ENCODE measurements around the gene KCNB1.

- TF ChIP-seq, protein P1, sequence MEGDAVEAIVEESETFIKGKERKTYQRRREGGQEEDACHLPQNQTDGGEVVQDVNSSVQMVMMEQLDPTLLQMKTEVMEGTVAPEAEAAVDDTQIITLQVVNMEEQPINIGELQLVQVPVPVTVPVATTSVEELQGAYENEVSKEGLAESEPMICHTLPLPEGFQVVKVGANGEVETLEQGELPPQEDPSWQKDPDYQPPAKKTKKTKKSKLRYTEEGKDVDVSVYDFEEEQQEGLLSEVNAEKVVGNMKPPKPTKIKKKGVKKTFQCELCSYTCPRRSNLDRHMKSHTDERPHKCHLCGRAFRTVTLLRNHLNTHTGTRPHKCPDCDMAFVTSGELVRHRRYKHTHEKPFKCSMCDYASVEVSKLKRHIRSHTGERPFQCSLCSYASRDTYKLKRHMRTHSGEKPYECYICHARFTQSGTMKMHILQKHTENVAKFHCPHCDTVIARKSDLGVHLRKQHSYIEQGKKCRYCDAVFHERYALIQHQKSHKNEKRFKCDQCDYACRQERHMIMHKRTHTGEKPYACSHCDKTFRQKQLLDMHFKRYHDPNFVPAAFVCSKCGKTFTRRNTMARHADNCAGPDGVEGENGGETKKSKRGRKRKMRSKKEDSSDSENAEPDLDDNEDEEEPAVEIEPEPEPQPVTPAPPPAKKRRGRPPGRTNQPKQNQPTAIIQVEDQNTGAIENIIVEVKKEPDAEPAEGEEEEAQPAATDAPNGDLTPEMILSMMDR (IDR thresholded peaks at IDR 0.05; ENCODE audit: low read depth, low read length) = no peak
- TF ChIP-seq EZH2phosphoT487 (IDR thresholded peaks at IDR 0.05; ENCODE audit: low read depth) = no peak
Measured at GRCh38 chr20:49455691-49456090, 26.8 kb downstream of the KCNB1 start.

Measured in OCI-LY3 (cell line).